RPMI7951 (cell line): ENCODE data around the gene GAP43. TPM values are rescaled to one million over a fixed set of nuclear protein-coding genes. Genes with fewer than 3 reads are reported as not detected.

Experiments used
- DNase-seq: peaks from one replicate; pipeline ENCODE4 v3.0.0-alpha.2; 2012; ENCODE audit warnings: low read depth
- total RNA-seq: library from RNA; depleted of rRNA; stranded (reverse); fragments of >200 nt; shearing (Covaris generic); gene quantifications from 2 replicates; pipeline ENCODE4 v1.2.3, GENCODE V29; 2014; rRNA removed

The GAP43 gene, protein sequence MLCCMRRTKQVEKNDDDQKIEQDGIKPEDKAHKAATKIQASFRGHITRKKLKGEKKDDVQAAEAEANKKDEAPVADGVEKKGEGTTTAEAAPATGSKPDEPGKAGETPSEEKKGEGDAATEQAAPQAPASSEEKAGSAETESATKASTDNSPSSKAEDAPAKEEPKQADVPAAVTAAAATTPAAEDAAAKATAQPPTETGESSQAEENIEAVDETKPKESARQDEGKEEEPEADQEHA
- total RNA-seq, result 0.12 and 0.29 TPM in 2 replicates

DNA sequence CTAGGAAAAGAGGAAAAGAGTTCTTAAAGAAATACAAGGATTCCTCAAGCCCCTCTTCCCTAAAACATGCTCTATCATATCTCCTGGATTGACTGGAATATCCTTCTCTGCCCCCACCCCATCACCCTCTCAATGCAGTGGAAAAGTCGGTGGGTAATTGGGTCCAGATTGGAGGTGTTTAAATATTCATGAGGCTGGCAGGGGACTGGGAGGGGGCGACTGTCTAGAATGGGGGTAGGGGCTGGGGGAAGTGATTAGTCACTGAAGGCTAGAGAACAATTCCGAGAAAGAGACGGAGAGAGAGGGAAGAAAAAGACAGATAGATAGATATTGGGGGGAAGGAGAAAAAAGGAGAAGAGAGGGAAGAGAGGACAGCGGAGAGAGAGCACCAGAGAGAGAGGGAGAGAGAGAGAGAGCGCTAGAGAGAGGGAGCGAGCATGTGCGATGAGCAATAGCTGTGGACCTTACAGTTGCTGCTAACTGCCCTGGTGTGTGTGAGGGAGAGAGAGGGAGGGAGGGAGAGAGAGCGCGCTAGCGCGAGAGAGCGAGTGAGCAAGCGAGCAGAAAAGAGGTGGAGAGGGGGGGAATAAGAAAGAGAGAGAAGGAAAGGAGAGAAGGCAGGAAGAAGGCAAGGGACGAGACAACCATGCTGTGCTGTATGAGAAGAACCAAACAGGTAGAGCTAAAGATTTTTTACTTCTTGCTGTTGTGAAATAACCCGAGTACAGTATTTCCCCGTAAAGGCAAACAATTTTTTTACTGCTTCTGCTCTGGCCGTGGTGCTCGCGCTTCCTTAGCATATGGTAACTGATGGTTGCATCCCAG is at the start of gene GAP43:
TSS of gene GAP43 (plus strand) at position 467 of the 825 bp plus-strand sequence. CDS start at position 647, 180 bp downstream.
- peak; percentile 62 for DNase-seq

DNA sequence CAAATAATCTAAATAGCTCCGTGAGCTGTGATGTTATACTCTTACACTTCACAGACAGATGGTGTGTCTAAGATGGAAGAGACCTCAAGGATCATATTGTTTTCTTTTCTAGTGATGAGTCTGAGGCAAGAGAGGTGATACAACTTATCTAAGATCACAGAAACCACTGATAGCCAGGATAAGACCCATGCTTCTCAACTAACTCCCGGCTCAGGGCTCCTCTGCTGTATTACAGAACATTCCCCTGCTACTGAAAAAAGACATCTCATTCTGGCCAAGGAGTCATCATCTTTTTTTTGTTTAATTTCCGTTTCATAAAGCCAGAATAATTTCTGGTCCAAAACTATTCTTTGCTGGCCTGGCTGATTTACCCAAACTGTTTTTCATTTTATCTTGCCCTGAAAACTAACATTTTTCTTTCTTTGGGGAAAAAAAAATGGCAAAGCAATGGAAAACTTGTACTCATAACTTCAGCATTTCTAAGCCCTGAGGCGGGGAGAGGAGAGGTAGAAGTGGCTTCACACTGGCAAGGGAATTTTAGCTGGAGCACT is 46.9 kb upstream of the GAP43 start:
- DNase-seq, result no peak

DNA sequence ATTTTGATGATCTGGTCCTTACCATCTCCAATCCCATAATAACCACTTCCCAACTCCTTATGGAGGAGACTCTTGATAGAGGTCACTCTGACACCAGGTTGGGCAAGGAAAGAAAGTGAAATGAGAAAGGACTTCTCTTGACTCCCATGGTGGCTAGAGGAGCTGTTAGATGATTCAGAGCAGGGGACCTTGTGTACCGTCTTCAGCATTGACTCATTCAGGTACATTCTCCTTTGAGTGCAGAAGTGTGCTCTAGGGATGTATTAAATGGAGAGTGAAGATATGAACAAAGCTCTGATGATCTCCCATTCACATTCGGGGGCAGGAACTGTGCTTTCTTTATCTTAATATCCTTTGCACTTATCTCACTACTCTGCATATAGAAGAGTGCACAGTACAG is 46.3 kb upstream of the GAP43 start:
- no peak for DNase-seq

DNA sequence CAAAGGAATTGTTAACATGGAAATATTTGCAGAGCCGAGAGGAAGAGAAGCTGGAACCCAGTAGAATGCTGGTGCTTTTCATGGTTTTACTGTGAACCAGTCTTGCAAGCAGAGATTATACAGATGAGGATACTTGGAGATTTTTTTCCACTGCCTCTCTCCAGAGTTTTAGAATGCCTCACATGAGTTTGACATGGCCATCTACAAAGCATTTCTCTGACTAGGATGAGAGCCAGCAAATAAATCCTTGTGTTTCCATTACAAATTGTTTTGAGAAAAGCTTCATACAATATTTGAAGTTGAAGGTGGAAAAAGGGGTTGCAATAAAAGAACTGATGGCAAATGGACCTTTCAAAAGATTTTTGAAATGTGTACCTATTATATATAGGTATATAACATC is 45.0 kb upstream of the GAP43 start:
- DNase-seq, result no peak

DNA sequence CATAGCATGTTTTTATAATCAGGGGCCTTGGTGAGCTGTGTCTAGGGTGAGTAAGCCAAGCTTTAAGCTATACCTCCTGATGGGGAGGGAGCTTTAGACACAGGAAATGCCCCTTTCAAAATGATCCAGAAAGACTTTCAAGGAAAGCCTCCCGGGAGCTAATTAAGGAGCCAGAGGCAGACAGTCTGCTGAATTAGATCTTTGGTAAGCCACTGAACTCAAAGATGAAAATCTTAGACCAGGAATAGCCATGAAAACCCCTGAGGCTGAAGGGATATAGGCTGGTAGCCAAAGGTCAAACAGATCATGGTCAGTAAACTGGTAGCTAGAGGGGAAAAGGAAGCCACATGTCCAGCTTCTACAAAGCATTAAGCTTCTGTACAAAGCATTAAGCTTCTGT is 42.7 kb upstream of the GAP43 start:
- peak; percentile 85 for DNase-seq

DNA sequence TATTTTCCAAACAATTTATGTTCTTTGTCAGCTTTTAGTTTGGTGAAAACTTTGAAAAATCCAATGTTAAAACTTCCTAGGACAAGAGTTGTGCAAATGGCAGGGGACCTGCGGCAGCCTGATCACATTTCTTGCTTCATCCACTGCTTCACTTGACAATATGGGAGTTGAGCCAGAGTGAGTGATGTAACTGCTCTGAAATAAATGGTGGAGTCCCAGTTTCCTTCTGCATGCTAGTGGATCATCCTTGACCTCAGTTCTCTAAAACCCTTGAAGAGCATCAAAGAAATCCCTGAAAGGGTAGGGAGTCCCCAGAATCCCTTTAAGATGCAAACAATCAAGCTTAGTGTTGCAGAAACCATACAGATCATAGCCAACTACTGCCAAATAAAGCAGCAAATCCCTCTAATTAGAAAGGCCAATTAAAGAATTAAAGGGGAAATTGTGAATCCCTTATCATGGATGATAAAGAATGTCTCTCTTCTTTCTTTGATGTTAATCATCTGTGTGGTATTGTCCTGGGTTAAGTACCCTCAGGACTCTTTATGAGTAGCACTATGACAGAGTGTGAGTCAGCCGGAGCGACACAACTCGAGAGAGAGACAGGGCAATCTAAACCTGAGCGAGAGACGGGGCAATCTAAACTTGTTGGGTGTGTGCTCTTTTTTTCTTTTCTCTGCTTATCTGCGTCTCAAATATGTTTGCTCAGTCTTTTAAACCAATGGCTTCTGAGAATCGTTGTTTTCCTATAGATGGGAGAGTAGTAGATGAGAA is 41.8 kb upstream of the GAP43 start:
- peak; percentile 70 for DNase-seq

DNA sequence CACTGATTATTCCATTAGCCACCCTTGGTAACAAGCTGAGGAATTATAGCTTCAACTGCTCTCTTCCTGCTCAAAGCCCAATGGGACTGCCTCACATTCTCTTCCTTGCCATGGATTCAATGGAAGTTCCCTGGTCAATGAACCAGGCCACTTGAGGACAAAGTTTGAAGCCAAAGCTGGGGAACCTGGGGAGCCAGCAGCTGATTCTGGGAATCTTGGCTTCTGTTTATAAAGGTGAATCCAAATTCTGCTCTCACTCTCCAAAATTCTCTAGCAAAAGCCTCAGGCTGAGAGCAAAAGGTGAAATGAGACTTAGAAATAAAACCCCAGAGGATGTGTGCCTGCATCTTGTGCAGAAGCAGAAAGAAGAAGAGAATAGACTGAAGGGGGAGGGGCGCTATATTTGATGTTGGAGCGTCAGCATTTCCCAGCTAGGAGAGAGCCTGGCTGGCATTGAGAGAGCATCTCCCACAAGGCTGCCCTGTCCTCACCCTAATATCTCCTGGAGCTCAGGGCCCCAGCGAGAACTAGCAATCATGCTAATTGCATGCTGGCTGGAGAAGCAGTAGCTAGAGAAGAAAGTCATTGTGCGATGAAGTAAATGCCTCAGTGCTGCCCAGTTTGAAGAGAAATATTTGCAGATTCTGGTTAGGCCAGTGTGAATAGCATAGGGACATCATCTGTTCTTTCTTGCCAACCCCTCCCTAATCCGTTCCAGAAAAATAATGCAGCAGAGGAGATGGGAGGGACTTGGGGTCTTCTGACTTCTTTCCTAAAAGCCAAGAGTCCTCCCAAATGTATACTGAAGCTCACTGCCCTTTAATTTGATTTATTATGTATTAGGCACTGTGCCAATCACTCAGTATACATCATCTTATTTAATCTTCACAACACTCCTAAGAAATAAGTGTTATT is 34.9 kb upstream of the GAP43 start:
- DNase-seq, result no peak

DNA sequence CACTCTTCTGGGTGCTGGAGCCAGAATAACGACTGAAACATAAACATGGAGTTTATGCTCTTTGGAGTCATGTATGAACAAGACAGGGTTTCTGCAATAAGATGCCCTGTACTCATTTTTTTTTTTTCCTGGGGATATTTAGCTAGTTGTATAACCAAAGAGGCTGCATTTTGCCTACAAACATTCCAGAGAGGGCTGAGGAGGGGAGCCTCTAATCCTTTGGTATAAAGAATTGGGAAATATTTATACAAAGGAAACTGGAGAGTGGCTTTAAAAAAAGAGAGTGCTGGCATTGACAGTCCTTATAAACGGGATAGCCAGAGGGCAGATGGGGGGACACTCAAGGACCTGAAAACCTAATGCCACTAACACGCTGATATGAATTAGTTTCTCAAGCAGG is 32.4 kb upstream of the GAP43 start:
- DNase-seq, result no peak

DNA sequence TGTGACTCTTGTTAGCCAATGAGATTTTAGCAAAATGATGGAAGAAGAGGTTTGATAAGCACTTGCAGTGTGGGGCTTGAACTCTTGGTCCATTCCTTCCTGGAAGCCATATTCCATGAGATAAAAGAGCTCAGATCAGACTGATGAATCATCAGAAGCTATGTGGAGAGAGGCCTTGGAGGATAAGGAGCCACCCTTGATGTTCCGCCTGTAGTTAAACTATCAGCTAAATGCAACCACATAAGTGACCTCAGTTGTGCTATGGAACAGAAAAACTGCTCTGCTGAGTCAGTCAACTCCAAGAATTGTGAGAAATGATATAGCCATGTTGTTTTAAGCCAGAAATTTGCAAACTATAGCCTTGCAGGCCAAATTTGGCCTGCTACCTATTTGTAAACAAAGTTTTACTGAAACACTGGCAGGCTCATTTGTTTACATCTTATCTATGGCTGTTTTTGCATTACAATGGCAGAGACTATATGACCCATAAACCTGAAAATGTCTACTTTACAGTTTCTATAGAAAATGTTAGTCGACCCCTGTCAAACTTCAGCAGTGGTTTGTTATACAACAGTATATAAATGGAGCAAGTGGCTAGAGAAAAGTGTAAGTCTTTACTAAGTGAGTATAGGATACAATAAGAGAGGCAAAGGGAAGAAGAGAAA is 27.6 kb upstream of the GAP43 start:
- DNase-seq, result no peak

DNA sequence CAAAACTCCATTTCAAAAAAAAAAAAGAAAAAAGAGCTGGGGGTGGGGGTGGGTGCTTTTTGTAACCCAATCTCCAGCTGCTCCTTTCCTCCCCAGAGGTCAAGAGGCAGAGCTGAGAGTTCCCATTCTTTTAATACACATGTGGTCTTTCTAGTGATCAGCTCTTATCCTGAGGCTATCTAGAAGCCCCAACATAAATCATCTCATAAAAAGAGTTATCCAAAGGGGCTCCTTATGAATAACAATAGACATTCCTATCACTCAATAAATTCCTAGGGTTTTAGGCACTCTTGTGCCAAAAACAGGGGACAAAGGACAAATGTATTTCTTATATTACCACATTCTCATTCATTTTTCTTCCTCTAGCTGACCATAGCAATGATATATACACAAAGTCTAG is 25.1 kb upstream of the GAP43 start:
- peak; percentile 9 for DNase-seq

DNA sequence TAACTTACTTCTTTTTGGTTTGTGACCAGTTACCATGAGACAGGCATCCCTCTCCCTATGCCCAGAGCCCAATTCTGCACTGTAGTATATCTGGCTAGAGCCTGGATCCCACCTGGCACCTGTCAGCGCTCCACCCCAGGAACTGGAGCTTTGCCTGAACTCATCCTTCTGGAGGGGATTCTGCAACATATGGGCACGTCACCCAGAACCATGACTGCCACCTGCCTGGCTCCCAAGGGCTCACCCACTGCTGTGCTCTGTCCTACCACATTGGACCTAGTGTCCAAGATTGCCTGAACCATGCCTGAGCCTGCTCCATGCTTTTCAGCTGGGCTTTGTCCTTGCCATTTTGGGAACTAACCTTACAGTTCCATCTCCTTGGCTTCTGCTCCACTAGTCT is 21.1 kb upstream of the GAP43 start:
- no peak for DNase-seq

DNA sequence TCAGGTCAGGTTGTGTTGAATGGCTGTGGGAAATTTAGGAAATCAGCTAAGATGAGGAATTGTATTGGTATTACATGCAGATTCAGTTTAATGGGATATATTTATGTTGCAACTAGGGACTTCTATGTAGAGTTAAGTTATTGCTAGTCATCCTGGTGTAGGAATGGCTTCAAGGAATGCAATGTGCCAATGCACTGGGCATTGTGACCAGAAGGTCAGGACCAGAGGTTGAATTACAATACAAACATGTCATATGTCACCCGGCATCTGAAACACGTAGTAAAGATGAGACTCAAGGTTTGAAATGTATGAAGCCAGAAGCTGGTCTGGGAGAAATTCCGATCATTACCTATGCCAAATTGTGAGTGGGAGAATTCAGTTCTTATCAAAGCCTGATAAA is 11.7 kb upstream of the GAP43 start:
- no peak for DNase-seq

DNA sequence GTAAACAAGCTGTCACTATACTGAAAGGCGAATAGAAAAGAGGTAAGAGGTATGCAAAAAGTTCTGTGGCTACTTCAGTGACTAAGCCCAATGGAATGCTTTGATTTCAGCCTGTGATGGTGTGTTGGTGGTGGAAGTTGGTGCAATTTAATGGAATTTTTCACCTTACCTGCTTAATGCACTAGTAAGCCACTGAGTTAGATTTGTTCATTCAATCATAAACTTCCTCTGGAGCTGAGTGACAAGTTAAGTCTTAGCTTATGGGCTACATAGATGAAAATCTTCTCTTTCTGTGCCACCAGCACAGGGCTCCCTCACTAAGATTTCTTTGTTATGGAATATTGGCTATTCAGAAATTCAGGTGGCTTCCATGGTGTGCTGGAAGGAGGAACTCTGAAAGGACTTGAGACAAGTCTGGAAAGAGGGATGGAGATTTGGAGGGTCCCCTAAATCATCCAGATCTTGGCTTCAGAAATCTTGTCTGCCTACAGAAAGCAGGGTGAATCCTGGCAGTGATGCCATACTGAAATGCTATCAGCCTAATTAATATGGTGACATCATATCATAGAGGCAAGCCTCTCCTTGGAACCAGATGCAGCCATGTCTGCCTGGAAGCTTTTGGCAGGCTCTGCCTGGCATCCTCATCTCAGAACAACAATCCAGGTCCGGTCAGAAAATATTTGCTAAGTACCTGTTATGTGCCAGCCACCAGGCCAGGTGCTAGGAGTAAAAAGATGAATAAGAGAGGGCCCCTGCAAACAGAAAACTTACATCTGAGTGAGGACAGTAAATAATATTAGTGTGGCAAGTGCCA is 8.1 kb upstream of the GAP43 start:
- DNase-seq, result peak; percentile 52

DNA sequence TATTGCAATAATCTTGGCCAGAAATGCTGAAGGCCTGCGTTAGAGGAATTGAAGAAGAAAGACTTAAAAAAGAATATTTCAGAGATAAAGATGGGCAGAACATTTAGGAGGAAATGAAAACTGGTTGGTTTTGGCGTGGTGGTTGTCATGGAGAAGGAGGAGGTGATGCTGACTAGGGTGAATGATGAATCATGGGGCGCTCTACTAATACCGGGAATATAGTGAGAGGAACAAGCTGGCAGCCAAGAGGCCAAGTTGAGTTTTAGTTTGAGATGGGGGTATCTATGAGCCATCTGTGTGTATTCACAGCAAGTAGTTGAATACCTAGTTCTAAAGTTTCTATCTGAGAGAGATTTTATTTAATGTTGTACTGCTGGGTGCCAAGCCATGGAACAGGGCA is 6.8 kb upstream of the GAP43 start:
- DNase-seq, result peak; percentile 22

DNA sequence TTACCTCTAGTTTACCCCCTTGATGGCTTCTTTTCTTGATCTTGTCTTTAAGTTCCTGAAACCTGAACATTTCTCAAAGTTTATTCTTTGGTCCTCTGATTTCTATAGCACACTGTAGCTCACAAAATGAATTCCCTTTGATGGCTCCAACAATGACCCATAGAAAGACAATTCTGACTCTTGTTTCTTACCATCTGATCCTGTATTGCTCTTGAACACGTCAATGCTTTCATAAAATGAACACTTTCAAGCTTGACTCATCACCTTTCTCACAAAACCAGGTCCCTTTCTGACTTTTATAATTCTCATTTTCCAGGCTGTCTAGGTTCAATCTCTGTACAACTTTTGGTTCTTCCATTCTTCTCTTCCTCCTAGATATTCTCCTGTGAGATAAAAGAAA is 5.7 kb upstream of the GAP43 start:
- no peak for DNase-seq

DNA sequence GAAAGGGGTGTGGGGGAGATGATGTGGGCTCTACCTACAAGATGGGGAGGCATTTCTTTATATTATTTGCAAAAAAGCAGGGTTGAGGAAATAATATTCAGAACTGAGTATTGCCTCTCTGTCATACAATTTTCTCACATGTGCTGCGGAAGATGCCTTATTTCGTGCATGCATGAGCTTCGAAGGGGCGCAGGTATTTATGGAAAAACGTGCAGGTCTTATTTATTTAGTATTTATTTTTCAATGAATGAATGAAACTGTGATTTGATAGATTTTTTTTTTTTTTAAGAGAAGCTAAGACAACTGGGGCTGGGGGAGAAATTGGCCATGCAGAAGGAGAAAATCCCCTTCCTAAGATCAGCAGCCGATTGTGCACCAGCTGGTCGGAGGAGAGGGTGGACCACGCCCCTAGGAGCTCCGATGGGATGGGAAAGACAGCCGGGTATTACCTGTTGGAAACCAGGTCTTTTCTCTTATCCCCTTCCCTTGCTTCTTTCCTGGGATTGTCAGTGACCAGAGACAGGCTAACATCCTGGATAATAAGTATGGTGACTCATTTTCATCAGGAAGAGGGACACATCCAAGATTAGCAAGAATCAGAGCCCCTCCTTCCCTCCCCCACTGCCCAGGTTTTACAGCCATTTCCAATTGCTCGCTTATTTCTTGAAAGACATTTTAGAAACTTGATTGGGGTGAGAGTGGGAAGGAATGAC is 875 bp downstream of the GAP43 start:
- DNase-seq, result no peak

DNA sequence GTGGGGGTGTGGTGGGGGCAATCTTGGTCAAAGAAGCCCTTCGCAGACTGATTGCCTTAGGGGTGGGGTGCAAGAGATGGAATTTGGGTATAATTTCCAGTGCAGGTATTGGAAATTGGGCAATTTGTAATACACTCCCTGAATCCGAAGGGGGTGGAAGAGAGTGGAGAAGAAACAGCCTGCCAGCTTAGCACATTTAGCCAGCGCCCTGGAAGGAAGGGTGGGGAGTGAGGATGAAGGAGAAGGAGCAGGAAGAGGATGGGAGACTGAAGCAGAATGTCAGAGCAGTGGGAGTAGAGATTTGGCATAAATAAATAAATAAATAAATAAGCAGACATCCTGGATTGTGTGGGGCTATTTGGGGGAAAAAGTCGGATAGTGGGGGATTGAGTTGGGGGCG is 1.6 kb downstream of the GAP43 start:
- DNase-seq, result no peak

DNA sequence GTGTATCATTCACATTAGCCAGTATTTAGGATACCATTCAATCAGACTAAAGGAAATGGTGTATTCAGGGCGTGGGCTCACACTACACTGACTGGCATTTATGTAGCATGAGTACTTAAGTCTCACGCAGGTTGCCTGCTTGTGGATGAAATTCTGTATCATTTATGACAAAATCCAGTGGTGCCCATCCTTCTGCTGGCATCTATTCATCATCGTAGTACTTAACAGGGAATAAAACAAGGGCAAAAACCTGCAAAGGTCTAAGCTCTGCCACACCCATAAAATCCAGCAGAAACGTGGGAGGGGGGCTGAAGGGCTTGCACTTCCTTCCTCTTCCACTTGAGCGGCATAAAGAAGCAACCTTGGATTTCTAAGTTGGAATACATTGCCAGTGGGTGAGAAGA is 2.7 kb downstream of the GAP43 start:
- DNase-seq, result no peak

DNA sequence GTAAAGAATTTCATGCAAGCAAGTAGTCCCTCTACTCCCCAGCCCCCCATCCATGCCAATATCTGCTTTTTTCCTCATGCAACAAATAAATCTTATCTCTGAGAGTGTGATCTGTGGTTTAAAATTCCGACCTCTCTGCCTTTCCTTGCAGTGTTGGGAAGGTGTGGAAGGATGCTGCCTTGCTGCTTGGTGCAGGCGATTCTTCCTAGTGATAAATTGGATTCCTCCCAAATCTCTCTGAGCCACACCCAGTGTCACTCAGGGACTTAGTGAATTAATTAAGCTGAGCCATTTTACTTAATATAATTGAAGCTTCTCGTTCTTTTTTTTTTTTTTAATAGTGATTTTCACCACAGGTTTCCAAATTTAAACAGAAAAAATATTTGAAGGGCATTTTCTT is 3.4 kb downstream of the GAP43 start:
- DNase-seq, result no peak
